HG02642 (cell line): Measurements from ENCODE around the gene TRIM10.

ENCODE experiments used
- ATAC-seq: cut with Tn5 transposase; IDR thresholded peaks from one replicate; pipeline ENCODE4 v1.9.1; 2021; ENCODE audit warnings: mild to moderate bottlenecking; ENCODE audit not compliant: unreplicated experiment, poor library complexity

TRIM10 gene

GRCh38 chr6:30102414-30102969 is 58.5 kb downstream of the TRIM10 start:
- no peak for ATAC-seq
